A673 (cell line): ENCODE results near the gene UBE2J1. TPM values are rescaled to one million over a fixed set of nuclear protein-coding genes. Genes with fewer than 3 reads are reported as not detected.

Source experiments
- BruUV-seq: library from RNA; stranded (reverse); fragments of 400-500 nt; replicated peaks from 2 replicates; lab custom pipeline; 2021; lab: Mats Ljungman, UMichigan
- CTCF ChIA-PET: fragments of 300-600 bp; sonication (Branson Sonifier 250); formaldehyde crosslinking; loops from one replicate; lab custom pipeline; 2022; ENCODE audit warnings: antibody characterized with exemption; lab: Charles Lee
- POLR2A ChIA-PET: fragments of 300-600 bp; sonication (Branson Sonifier 250); formaldehyde crosslinking; loops from one replicate; lab custom pipeline; 2022; ENCODE audit warnings: antibody characterized with exemption; ENCODE audit not compliant: low non-redundant PET; lab: Charles Lee
- DNase-seq: peaks from one replicate; pipeline ENCODE4 v3.0.0-alpha.2; 2015; ENCODE audit warnings: low spot score
- H3K27ac ChIP-seq: fragments of 200-600 bp; sonication (generic); 2 replicates; pipeline ENCODE4 v1.5.1; 2016; ENCODE audit warnings: mixed run types, low read depth, mild to moderate bottlenecking, mixed read lengths, antibody characterized with exemption, low read length; ENCODE audit not compliant: poor library complexity, severe bottlenecking
- H3K27me3 ChIP-seq: fragments of 200-600 bp; sonication (generic); replicated peaks from 2 replicates; pipeline ENCODE4 v1.6.1; 2017; ENCODE audit warnings: mixed run types, low read depth, mild to moderate bottlenecking, mixed read lengths, antibody characterized with exemption, low read length; ENCODE audit not compliant: insufficient read depth, poor library complexity
- H3K36me3 ChIP-seq: fragments of 200-600 bp; sonication (generic); 2 replicates; pipeline ENCODE4 v1.6.1; 2016; ENCODE audit warnings: mixed run types, mild to moderate bottlenecking, mixed read lengths, antibody characterized with exemption, low read length; ENCODE audit not compliant: insufficient read depth, poor library complexity, severe bottlenecking
- H3K4me1 ChIP-seq: fragments of 200-600 bp; sonication (generic); 2 replicates; pipeline ENCODE4 v1.6.1; 2017; ENCODE audit warnings: mixed run types, mild to moderate bottlenecking, mixed read lengths, antibody characterized with exemption, low read length; ENCODE audit not compliant: insufficient read depth, poor library complexity, severe bottlenecking
- H3K4me3 ChIP-seq: fragments of 200-600 bp; sonication (generic); 2 replicates; pipeline ENCODE4 v1.5.1; 2016; ENCODE audit warnings: low read depth, mixed run types, mild to moderate bottlenecking, mixed read lengths, low read length; ENCODE audit not compliant: poor library complexity, severe bottlenecking
- H3K9me3 ChIP-seq: fragments of 200-600 bp; sonication (generic); 2 replicates; pipeline ENCODE4 v1.6.1; 2016; ENCODE audit warnings: mixed run types, low read depth, mild to moderate bottlenecking, mixed read lengths, antibody characterized with exemption, low read length; ENCODE audit not compliant: poor library complexity, severe bottlenecking
- CTCF ChIP-seq: fragments of 300-800, 200-600 bp; sonication (generic); conservative IDR thresholded peaks from 2 replicates; pipeline ENCODE4 v1.5.1; 2017; ENCODE audit warnings: low read depth, mild to moderate bottlenecking, antibody characterized with exemption, low read length, moderate library complexity, mixed read lengths
- EZH2 ChIP-seq: fragments of 200-600 bp; sonication (generic); IDR thresholded peaks from 2 replicates; pipeline ENCODE4 v1.6.1; 2017; ENCODE audit warnings: borderline replicate concordance, low read depth, mild to moderate bottlenecking, mixed read lengths, antibody characterized with exemption, low read length; ENCODE audit not compliant: poor library complexity, severe bottlenecking
- intact Hi-C: fragments of 100-400 bp; cut with micrococcal nuclease; formaldehyde crosslinking; loops from one replicate; pipeline ENCODE4 v1.10.0; 2022; ENCODE audit not compliant: unreplicated experiment
- total RNA-seq: library from RNA; stranded (reverse); gene quantifications from 2 replicates; pipeline ENCODE4 v1.2.3, GENCODE V29; 2021

Gene UBE2J1
- total RNA-seq, 1 experiment from 2014 or later, result 36.1 TPM

- TF ChIP-seq CTCF, result no peak
- no peak for TF ChIP-seq EZH2
- ChIA-PET POLR2A (no interaction called here), CTCF (no interaction called here)
- H3K4me1 ChIP-seq, result no peaks in the 10 kb centered on the region
- no peak overlapping the region for H3K27ac ChIP-seq
- H3K27me3 ChIP-seq, result no peaks in the 10 kb centered on the region
- no peak for DNase-seq
- BruUV-seq, result no TSS peak
- intact Hi-C loops, result no loop called here
- no peaks in the 10 kb centered on the region for H3K9me3 ChIP-seq
- no peaks in the 10 kb centered on the region for H3K36me3 ChIP-seq
- no peak overlapping the region for H3K4me3 ChIP-seq
Observed at GRCh38 chr6:89286516-89286915, 66.0 kb downstream of the UBE2J1 start.

GRCh38 chr6:89284963-89285735, 67.4 kb downstream of the UBE2J1 start:
- no TSS peak for BruUV-seq
- TF ChIP-seq CTCF (no peak), EZH2 (no peak)
- Histone ChIP-seq H3K27me3 (no peaks in the 10 kb centered on the region), H3K9me3 (no peaks in the 10 kb centered on the region), H3K4me1 (no peaks in the 10 kb centered on the region), H3K36me3 (no peaks in the 10 kb centered on the region), H3K27ac (no peak overlapping the region), H3K4me3 (no peak overlapping the region)
- intact Hi-C loops, result no loop called here
- DNase-seq, result no peak
- ChIA-PET POLR2A (no interaction called here), CTCF (no interaction called here)

DNA sequence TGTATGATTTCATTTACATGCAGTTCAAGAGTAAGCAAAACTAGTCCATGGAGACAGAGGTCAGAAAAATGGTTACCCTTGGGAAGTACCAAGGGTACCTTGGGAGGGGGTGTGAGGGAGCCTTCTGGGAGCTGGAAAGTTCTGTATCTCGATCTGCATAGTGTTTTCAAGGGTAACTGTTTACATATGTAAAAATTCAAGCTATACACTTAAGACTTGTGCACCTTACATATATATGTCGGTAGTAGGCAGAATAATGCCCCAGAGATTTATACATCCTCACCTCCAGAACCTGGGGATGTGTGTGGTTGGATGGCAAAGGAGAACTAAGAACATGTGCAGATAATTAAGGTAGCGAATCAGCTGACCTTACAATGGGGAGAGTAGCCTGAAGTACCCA, 68.4 kb downstream of the UBE2J1 start:
- intact Hi-C loops, result no loop called here
- Histone ChIP-seq H3K4me1 (no peaks in the 10 kb centered on the region), H3K9me3 (no peaks in the 10 kb centered on the region), H3K27ac (no peak overlapping the region), H3K36me3 (no peaks in the 10 kb centered on the region), H3K27me3 (no peaks in the 10 kb centered on the region), H3K4me3 (no peak overlapping the region)
- DNase-seq, result no peak
- TF ChIP-seq EZH2 (no peak), CTCF (no peak)
- CTCF ChIA-PET, result no interaction called here
- POLR2A ChIA-PET, result no interaction called here
- BruUV-seq, result no TSS peak
